ENCODE results near the gene CELF4.

The CELF4 gene

DNA sequence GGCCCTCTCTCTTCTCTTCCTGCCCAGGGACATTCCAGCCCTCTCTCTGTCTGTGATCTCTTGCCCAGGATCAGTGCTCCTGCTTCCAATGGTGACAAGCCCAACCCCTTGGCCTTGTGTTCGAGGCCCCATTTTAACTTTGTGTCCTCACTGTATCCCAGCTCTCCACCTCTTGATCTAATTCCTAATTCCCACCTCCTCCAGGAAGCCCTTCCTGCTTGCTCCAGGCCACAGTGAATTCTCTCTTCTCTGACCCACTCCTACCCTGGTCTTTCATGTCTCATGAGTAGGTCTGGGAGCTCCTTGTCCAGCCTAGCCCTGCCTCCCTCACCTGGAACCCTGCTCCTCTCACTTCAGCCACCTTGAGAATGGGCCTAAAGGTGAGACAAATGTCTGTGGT, 249.1 kb downstream of the CELF4 start:
- DNase-seq (ENCODE audit: low read depth): no peak

DNA sequence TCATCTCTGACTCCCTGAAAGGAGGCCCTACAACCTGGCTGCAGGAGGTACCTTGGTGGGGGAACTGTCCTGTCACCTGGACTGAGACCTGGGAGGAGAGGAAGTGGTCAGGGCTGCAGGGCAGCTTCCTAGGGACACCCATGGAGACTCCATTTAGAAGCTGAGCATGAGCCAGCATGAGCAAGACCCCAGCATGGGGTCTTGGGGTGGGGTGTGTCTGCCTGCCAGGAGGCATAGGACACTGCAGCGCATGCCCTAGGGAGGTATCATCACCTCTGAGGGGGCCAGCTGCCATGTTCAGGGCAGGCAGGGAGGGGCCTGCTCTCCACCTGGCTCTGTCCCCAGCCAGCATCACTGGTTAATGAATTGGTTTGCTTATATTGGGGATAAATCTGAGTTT, 249.7 kb downstream of the CELF4 start:
- DNase-seq (ENCODE audit: low read depth): no peak

DNA sequence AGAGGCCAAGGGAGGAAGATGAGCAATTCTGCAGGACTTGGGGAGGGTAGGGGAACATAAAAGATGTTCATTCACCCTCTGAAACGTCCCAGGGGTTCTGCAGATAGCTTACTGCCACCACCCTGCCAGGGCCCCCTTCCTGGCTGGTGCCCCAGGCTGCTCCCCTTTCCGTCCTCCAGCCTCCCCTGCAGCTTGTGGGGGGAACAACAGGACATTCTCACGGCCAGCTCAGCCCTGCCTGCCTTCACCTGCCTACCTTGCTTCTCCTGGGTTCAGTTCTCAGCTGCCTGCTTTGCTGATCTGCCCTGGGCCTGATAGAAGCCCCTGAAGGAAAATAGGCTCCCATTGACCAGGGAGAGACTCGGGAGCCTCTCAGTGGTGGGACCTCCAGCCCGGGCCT, 251.1 kb downstream of the CELF4 start:
- no peak for DNase-seq (ENCODE audit: low read depth)

DNA sequence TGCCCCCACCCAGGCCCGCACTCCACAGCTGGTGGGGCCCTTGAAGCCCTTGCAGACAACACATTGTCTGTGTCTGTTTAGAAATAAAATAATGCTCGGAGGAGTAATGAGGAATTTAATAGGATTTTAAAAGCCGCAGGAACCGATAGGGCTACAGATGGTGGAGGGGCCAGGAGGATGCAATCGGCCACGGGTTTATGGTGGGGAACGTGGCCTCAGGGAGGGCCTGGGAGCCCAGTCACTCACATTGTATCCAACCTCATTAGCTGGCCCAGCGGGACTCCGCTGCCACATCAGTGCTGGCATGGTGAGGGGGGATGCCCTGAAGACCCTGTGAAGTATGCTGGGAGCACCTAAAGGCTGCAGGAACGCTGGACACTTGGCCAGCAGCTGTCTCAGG, 252.0 kb downstream of the CELF4 start:
- no peak for DNase-seq (ENCODE audit: low read depth)

DNA sequence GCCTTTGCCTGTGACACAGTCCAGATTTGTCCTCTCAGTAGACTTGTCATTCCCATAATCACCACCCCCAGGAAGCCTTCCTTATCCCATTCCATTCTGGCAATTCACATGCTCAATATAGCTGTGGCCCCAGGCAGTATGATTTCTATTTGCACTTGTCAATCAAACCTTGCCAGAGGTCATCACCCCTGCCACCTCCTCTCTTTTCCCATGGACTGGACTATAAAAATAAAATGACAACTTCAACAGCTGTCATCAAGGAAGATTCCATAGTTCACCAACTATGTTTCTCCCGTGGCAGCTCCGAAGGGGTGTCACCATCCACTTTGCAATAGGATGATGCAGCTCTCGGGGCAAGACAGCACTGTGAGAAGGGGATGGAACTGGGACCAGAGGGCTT, 255.7 kb downstream of the CELF4 start:
- DNase-seq (ENCODE audit: low read depth): no peak

DNA sequence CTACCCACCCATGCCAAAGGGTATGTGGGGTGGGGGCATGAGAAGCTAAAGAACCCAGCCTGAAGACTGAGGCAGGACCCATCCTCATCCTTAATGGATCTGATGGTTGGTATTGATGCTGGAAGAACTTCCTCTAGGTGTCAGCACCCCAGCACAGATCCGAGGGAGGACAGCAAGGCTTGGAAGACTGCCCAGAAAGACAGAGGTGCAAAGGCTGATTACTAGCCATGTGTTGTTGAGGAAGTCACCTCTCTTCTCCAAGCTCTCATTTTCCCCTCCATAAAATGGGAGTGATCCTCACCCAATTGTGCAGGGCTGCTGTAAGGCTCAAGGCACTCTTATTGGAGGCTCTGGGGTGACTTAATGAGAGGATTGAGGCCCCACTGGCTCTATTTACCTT, 256.5 kb downstream of the CELF4 start:
- no peak for DNase-seq (ENCODE audit: low read depth)

DNA sequence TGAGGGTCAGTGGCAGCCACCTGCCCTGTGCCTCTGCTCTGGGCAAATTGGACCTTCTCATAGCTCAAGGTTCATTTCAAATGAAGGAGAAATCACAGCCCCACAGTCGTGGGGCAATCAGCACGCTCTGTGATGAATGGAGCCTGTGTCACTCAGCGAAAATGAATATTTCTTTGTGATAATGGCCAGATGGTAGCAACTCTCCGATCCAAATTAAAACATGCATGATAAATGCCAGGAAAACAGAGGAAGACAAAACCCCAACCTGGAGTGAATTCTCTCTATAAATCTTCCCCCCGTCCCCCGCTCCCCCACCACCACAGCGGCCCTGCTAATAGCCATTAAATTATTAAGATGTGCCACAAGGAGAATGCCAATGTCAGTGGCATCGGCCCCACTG, 258.4 kb downstream of the CELF4 start:
- DNase-seq (ENCODE audit: low read depth): no peak

DNA sequence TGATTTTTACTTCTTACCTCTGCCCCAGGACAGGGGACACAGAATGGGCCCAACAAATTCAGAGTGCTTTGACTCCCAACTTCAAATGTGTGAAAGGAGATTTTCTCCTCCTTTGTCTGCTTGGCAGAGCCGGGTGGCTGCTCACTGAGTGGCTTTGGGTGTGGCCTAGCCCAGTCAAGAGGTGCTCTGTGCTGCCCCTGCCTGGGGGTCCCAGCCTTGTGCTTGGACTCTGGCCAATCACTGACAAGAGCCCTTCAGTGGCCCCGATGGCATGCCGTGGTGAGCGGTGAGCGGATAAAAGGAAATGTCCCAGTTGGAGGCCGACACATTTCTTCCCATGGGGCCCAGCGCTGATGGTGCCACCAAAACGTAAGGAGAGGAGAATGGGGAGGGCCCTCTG, 259.2 kb downstream of the CELF4 start:
- DNase-seq (ENCODE audit: low read depth): no peak

DNA sequence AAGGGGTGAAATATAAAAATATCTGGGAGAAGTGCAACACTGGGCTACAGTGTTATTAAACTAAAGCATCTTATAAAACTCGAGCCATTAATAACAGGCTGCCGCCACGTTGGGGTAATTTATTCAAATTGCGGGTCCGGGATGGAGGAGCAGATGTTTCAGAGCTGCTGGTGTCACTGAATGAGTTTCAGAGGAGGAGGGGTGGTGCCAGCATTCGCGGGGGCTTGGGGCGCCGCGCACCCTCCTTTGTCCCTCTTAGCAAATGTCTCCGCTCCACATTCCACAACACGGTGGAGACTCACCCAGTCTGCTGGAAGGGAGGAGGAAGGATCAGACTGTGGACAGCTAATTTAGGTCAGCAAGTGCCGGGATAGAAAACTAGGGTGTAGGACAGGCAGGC, 260.5 kb downstream of the CELF4 start:
- DNase-seq (ENCODE audit: low read depth): no peak

DNA sequence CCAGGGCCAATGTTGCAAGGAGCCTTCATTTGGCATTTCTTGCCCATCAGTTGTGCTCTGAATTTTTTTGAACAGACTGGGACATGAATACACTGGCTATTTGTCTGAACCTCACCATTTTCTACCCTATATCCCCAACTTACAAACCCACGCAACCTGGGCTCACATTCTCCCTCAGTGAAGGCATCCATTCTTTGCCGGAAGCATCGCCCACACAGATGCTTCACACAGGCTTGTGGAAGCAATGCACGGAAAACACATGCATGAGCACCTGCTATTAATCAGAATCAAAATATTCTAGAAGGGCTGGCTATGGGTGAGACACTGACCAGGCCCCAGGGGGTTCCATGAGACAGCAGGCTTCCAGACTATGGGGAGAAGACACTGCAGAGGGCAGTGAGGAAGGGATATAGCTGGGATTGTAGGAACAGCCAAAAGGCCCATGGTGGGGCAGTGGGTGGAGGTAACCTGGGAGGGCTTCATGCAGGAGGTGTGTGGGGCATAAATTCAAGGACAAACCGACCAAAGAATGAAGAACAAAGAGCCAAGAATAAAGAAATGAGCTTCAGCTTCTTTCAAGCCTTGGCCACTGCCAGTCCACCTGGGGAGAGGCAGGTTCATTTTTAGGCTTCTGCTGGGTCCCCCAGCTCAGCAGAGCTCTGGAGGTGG, 261.5 kb downstream of the CELF4 start:
- DNase-seq (ENCODE audit: low read depth): no peak

DNA sequence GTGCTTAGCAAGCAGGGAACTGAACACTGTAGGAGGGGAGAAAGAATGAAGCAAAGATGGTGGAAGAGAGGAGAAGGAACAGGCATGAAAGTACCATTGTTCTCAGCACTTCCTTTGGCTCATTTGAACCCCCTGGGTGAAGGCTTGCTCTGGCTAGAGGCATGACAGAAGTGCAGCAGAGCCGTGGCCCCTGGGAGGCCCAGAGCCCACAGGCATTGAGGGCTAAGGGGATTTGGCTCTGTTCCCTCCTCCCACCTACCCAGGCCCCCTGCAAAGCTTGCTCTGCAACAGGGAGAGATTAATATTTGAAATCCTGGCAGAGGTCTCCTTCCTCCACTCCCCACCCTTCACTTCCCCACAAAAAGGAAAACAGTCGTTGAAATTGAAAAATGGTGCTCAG, 262.6 kb downstream of the CELF4 start:
- no peak for DNase-seq (ENCODE audit: low read depth)

DNA sequence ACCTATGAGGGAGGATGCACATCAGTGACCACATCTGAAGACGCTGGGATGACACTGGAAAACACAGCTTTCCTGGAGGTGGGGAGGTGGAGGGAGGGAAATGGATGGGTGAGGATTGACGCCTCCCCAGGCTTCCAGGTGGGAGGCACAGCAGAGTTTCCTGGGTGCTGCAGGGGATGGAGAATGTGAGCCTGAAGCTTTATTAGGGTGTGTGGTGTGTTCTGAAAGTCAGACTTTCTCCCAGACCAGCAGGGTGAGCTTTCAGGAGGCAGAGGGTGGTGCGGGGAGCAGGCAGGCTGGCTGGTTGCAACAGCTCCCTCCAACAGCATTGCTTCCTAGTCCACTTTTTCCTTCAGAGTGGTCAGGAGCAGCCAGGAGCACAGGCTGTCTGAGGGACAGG, 263.1 kb downstream of the CELF4 start:
- DNase-seq (ENCODE audit: low read depth): no peak

DNA sequence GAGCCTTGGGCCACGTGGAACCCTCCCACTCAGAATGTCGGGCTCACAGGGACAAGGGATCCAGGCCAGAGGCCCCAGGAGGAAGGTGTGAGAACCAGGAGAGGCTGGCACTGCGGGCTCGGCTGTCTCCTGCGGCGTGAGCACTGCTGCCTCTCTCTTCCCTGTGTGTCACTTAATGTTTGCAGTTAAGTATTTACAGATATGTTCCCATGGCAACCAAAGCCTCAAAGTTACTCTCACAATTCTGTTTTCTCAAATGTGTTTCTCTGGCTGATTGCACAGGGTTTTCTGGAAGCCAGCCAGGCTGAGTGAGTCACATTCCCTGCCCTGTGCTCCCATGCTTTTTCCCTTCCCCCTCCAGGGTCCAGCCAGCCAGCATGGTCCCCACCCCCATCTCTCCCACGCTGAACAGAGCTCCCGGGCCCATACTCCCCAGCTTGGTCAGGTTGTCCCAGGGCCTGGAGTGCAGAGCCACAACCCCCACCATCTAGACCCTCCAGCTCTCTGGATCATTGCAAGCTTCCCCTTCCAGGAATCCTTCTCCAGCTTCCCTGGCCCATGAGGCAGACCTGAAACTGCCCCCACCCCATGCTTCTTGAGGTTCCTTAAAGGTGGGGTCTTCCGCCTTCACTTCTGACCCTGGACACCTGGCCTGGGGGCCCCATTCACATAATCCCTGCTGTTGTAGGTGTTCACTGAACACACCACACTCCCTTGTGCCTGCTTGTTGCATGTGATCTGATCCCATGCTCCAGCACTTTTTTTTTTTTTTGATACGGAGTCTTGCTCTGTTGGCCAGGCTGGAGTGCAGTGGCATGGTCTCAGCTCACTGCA, 265.9 kb downstream of the CELF4 start:
- DNase-seq (ENCODE audit: low read depth): peak; percentile 76

DNA sequence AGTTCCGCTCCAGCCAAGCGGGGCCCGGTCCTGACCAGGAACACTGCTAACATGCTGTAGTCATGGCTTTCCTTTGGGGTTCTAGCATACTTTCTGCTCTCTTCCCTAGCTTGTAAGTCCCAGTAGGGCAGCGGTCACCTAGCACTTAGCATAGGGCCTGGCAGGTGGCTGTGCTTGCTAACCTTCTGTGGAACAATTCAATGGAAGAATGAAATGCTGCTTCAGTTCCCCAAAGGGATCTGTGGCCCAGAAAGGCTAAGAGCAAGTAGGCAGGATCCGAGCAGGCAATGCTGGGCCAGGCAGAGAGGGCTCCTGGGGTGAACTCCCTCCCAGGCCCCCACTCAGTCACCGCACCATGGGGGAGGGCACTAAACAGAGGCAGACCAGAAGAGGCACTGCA, 266.8 kb downstream of the CELF4 start:
- DNase-seq (ENCODE audit: low read depth): no peak

DNA sequence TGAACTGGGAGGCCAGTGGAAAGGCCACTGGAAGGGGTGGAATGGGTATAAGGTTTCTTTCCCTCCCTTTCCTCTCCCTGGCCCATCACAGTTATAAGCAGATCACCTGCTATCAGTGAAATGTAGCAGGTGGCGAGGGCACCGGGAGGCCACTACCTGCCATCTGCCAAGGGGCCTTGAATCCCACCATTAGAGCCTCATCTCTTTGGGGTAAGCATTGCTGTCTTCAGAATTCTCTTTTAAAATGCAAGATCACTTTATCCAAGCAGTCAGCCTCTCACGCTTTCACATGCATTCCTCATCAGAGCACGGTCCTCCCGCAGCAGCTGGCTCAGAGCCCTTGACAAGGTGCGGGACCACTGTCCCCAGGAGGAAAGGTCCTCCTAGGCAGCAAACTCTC, 268.5 kb downstream of the CELF4 start:
- DNase-seq (ENCODE audit: low read depth): no peak

DNA sequence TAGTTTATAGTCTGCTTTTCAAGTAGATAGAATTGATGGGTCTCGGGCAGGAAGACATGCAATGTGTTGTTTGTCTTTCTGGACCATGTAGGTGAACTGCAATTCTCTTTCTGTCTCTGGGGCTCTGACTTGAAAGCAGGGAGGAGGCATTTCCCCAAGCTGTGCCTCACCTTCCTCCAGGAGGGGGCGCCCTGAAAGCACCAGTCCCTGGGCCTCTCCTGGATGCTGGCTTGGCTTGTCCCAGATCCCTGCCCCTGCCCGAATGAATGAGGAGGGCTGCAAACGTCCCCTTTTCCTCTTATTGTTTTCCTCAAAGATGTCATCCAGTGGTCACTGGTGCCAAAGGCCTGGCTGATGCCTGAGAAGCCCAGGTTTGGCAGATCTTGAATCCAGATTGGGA, 270.6 kb downstream of the CELF4 start:
- DNase-seq (ENCODE audit: low read depth): peak; percentile 17

DNA sequence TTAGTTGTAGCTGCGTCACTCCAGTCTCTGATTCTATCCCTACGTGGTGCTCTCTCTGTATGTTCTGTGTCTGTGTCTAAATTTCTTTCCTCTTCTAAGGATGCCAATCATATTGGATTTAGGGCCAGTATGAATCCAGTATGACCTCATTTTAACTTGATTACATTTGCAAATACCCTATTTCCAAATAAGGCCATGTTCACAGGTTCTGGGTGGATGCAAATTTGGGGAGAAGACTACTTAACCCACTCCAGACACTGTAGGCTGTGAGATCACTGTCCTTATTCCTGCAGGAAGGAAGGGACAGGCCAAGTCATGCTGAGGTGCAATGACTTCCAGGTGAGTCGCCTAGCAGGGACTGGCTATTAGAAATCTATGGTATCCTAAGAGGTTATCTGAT, 272.2 kb downstream of the CELF4 start:
- no peak for DNase-seq (ENCODE audit: low read depth)

DNA sequence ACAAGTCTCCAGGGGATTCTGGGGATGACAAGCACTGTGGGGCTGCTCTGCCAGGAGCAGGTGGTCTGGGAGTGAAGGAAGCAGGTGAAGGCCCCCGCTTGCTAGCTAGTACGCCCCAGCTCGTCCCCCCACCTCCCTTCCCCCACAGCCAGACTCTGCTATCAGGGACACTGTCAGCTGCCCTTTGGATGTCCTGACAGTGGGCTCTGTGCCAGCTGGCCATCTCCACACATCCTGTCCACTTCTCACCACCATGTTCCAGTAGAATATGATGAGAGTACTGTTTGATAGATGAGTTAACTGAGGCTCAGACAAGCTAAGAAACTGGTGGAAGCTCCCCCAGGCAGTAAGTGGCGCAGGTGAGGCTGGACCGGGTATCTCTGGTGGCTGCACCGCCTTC, 276.2 kb downstream of the CELF4 start:
- no peak for DNase-seq (ENCODE audit: low read depth)

DNA sequence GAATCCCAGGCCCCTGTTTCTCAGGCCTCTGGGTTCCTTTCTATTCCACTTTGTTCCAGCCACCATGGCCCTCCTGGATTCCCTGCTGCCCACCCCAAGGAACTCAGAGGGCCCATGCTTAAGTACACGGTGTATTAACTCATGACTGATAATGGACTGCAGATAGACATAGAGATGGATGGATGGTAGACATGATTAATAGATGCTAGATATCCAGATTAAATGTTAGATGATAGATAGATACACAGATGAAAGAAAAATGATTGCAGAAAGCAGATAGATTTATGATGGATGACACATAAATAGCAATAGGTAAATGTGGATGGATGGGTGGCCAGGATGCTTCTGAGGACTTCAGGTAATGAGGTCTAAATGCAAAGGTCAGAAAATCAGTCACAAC, 278.0 kb downstream of the CELF4 start:
- no peak for DNase-seq (ENCODE audit: low read depth)

DNA sequence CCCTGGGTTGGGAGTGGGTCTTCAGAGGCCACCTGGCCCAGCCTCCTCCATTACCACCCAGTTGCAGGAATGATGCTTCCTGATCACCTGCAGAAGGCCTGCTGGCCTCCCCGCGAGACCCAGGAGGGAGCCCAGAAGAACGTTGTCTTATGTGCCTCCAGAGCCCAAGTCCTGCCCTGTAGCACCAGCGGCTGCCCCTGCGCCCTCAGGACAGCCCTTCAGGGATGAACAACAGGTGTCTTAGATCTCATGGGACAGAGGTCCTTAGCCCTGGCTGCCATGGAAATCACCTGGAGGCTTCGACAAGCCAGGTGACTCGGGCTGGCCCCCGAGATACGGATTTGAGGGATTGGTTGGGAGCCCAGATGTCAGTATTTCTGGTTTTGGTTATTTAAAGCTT, 278.8 kb downstream of the CELF4 start:
- DNase-seq (ENCODE audit: low read depth): no peak

DNA sequence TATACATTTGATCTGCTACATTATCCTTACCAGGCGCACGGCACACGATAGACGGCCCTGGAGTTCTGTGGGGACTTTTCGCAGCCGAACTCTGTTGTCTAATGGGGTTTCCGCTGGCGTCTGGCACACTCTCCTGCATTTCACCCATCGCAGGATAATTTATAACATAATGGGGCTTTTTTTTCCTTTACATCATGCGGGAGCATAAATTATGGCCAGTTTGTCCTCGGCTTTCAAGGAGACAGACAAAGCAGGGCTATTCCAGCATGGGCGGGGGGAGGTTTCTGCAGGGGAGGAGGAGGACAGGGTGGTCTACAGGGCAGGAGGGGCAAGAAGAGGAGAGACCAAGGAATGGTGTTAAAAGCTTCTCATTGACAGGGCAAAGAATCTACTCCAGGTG, 279.8 kb downstream of the CELF4 start:
- no peak for DNase-seq (ENCODE audit: low read depth)

DNA sequence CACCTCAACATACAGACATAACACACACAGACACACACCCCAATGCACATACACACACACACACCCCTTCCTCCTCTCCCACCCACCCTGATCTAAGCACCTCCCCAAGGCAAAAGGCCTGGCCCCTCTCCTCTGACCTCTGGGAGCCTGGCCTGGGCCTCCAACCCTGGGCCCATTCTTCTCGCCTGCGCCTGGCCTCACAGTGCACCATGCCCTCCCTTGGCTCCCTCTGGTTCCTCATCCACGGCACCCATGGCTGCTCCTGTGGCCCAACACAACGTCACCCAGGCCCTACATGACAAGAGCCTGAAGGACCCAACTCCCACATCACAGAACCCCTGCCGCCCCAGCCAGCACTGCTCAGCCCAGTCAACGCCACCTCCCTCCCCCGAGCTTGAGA, 281.3 kb downstream of the CELF4 start:
- DNase-seq (ENCODE audit: low read depth): no peak

DNA sequence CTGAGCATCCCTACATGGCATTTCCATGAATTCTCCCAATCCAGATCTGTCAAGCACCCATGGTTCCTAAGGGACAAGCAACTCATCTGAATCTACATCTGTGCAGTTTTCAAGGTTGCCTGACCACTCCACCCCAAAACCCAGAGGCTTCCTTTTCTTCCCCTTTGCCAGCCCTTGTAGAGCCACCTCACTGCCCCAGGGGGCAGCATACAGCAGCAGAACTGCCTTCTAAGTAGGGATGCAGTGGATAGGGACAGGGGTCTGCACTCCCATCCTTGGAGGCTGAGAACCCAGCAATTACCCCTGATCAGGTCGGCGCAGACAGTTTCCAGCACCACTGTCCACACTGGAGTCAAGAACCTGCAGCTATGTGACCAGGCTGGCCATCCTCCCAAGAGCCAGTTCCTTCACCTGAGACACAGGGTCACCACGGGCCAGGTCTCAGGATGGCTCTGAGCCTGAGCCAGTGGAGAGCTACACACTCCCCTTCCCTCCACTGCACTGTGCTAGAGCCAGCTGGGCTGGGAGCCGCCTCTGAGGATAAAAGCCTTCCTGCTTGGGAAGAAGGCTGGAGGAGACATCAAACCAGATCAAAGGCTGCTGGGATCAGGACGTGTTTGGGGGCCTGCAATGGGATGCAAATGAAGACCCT, 283.1 kb downstream of the CELF4 start:
- no peak for DNase-seq (ENCODE audit: low read depth)
